GM23338 (cell line): Measurements from ENCODE around the gene APOL5.

Experiments used
- CREB1 ChIP-seq: fragments of 250-450 bp; sonication (Bioruptor Pico); IDR thresholded peaks from 2 replicates; pipeline ENCODE4 v1.5.0; 2020; ENCODE audit warnings: low read depth, mild to moderate bottlenecking, moderate library complexity
- EZH2 ChIP-seq: fragments of 200-600 bp; sonication (generic); IDR thresholded peaks from one replicate; pipeline ENCODE4 v1.8.0; 2017; ENCODE audit warnings: antibody characterized with exemption, mild to moderate bottlenecking, low read depth; ENCODE audit not compliant: unreplicated experiment
- EZH2phosphoT487 ChIP-seq: fragments of 200-600 bp; sonication (generic); IDR thresholded peaks from one replicate; pipeline ENCODE4 v1.8.1; 2018; ENCODE audit warnings: antibody characterized with exemption; ENCODE audit not compliant: unreplicated experiment
- POLR2AphosphoS5 ChIP-seq: IDR thresholded peaks from 2 replicates; pipeline ENCODE4 v1.6.1; 2016; ENCODE audit warnings: antibody characterized with exemption, low read depth
- STAT1 ChIP-seq: IDR thresholded peaks from one replicate; pipeline ENCODE4 v1.6.1; 2016; ENCODE audit warnings: antibody characterized with exemption; ENCODE audit not compliant: unreplicated experiment
- TF ChIP-seq, protein P1 (sequence below): IDR thresholded peaks from one replicate; pipeline ENCODE4 v1.6.1; 2018; ENCODE audit warnings: antibody characterized with exemption; ENCODE audit not compliant: unreplicated experiment
- TF ChIP-seq, protein P2 (sequence below), 2 experiments: fragments of 200-600 bp in 1 of 2; sonication (generic) in 1 of 2; conservative IDR thresholded peaks; 2 replicates each; pipeline versions ENCODE4 v1.5.1 to v1.6.1; 2016 to 2017; ENCODE audit warnings: antibody characterized with exemption in 2 of 2, low read depth in 2 of 2, mild to moderate bottlenecking in 2 of 2, moderate library complexity in 1 of 2
- TF ChIP-seq, protein P3 (sequence below): IDR thresholded peaks from 2 replicates; pipeline ENCODE4 v1.6.1; 2016; ENCODE audit warnings: antibody characterized with exemption

DNA sequence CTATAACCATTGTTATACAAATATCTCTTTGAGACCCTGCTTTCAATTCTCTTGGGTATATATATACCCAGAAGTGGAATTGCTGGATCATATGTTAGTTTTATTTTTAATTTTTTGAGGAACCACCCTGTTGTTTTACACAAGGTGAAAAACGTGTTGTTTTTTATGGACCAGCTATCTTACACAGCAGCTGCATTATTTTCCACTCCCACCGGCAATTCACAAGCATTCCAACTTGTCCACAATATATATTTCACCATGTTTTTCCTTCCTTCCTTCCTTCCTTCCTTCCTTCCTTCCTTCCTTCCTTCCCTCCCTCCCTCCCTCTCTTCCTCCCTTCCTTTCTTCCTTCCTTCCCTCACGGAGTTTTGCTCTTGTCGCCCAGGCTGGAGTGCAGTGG lies 6.3 kb upstream of the APOL5 start:
- TF ChIP-seq POLR2AphosphoS5 (no peak), EZH2 (no peak), CREB1 (CRISPR knock-in tag) (no peak), EZH2phosphoT487 (no peak), STAT1 (no peak)
- TF ChIP-seq, protein P1, sequence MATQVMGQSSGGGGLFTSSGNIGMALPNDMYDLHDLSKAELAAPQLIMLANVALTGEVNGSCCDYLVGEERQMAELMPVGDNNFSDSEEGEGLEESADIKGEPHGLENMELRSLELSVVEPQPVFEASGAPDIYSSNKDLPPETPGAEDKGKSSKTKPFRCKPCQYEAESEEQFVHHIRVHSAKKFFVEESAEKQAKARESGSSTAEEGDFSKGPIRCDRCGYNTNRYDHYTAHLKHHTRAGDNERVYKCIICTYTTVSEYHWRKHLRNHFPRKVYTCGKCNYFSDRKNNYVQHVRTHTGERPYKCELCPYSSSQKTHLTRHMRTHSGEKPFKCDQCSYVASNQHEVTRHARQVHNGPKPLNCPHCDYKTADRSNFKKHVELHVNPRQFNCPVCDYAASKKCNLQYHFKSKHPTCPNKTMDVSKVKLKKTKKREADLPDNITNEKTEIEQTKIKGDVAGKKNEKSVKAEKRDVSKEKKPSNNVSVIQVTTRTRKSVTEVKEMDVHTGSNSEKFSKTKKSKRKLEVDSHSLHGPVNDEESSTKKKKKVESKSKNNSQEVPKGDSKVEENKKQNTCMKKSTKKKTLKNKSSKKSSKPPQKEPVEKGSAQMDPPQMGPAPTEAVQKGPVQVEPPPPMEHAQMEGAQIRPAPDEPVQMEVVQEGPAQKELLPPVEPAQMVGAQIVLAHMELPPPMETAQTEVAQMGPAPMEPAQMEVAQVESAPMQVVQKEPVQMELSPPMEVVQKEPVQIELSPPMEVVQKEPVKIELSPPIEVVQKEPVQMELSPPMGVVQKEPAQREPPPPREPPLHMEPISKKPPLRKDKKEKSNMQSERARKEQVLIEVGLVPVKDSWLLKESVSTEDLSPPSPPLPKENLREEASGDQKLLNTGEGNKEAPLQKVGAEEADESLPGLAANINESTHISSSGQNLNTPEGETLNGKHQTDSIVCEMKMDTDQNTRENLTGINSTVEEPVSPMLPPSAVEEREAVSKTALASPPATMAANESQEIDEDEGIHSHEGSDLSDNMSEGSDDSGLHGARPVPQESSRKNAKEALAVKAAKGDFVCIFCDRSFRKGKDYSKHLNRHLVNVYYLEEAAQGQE = no peak
- TF ChIP-seq, protein P2, sequence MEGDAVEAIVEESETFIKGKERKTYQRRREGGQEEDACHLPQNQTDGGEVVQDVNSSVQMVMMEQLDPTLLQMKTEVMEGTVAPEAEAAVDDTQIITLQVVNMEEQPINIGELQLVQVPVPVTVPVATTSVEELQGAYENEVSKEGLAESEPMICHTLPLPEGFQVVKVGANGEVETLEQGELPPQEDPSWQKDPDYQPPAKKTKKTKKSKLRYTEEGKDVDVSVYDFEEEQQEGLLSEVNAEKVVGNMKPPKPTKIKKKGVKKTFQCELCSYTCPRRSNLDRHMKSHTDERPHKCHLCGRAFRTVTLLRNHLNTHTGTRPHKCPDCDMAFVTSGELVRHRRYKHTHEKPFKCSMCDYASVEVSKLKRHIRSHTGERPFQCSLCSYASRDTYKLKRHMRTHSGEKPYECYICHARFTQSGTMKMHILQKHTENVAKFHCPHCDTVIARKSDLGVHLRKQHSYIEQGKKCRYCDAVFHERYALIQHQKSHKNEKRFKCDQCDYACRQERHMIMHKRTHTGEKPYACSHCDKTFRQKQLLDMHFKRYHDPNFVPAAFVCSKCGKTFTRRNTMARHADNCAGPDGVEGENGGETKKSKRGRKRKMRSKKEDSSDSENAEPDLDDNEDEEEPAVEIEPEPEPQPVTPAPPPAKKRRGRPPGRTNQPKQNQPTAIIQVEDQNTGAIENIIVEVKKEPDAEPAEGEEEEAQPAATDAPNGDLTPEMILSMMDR (conservative IDR thresholded peaks at IDR 0.05; ENCODE audit: low read depth in 2 of 2) = no peak
- TF ChIP-seq, protein P3, sequence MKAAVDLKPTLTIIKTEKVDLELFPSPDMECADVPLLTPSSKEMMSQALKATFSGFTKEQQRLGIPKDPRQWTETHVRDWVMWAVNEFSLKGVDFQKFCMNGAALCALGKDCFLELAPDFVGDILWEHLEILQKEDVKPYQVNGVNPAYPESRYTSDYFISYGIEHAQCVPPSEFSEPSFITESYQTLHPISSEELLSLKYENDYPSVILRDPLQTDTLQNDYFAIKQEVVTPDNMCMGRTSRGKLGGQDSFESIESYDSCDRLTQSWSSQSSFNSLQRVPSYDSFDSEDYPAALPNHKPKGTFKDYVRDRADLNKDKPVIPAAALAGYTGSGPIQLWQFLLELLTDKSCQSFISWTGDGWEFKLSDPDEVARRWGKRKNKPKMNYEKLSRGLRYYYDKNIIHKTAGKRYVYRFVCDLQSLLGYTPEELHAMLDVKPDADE = no peak
